ENCODE results near the gene DPF3.

DNA sequence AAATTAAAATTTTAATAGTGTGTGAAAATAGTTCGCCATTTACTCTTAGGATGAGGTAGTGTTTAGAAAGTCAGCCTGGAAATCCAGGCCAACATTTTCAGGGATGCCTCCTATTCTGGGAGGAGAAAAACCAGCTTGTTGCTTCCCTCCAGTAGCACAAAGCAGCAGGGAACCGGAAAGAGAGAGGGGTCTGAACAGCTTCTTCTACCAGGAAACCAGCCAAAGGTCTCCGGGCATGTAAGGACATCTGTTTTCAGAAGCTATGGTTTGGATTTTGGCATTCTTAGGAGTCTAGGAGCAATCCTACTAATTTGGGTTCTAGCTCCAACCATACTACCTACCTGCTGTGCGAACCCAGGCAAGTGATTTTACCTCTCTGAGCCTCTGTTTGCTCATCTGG, 85.3 kb downstream of the DPF3 start:
- TF ChIP-seq, protein P1, sequence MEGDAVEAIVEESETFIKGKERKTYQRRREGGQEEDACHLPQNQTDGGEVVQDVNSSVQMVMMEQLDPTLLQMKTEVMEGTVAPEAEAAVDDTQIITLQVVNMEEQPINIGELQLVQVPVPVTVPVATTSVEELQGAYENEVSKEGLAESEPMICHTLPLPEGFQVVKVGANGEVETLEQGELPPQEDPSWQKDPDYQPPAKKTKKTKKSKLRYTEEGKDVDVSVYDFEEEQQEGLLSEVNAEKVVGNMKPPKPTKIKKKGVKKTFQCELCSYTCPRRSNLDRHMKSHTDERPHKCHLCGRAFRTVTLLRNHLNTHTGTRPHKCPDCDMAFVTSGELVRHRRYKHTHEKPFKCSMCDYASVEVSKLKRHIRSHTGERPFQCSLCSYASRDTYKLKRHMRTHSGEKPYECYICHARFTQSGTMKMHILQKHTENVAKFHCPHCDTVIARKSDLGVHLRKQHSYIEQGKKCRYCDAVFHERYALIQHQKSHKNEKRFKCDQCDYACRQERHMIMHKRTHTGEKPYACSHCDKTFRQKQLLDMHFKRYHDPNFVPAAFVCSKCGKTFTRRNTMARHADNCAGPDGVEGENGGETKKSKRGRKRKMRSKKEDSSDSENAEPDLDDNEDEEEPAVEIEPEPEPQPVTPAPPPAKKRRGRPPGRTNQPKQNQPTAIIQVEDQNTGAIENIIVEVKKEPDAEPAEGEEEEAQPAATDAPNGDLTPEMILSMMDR (IDR thresholded peaks at IDR 0.05), result no peak
- TF ChIP-seq POLR2A (IDR thresholded peaks at IDR 0.05), result no peak

All from heart left ventricle (tissue), 13 donors.